Measurements from ENCODE around the gene NUTM1.

NUTM1 gene

DNA sequence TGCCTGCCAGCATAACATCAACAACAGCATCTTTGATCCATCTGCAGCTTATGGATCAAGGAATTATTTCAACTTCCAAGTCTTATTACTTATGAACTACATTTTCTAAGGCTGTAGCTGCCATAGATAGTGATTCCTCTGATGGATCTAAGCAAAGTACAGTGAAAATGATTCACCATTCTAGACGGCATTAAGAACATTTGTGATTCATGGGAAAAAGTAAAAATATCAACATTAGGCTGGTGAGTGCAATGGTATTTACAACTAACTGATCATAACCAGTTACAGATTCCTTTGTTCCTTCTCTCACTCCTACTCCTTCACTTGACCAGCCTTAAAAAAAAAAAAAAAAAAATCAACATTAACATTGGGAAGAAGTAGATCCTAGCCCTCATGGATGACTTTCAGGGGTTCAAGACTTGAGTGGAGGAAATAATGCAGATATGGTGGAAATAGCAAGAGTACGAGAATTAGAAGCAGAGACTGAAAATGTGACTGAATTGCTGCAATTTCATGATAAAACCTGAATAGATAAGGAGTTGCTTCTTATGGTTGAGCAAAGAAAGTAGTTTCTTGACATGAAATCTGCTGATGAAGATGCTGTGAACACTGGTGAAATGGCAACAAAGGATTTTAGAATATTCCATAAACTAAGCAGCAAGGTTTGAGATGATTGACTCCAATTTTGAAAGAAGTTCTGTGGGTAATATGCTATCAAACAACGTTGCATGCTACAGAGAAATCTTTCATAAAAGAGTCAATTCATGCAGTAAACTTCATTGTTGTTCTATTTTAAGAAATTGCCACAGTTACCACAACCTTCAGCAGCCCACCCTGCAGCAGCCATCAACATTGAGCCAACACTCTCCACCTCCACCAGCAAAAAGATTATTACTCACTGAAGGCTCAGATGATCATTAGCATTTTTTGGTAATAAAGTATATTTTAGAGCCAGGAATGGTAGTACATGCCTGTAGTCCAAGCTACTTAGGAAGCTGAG is 28.3 kb upstream of the NUTM1 start:
- DNase-seq, result no peak
- Histone ChIP-seq H3K36me3 (ENCODE audit: control insufficient read depth, insufficient read depth, low read length) (no peaks in the 10 kb centered on the region), H3K4me1 (ENCODE audit: control insufficient read depth, low read depth, low read length) (no peaks in the 10 kb centered on the region), H3K9ac (ENCODE audit: low read length) (no peak overlapping the region), H2BK5ac (ENCODE audit: low read length) (no peak overlapping the region), H3K23ac (ENCODE audit: low read length) (no peak overlapping the region), H3K4me2 (ENCODE audit: low read length) (no peak overlapping the region), H3K79me1 (ENCODE audit: low read length) (no peaks in the 10 kb centered on the region), H3K27ac (ENCODE audit: low read depth, low read length) (no peak overlapping the region), H3K4me3 (ENCODE audit: low read length) (no peak overlapping the region), H3K79me2 (ENCODE audit: control insufficient read depth, insufficient read depth, low read length) (no peaks in the 10 kb centered on the region), H3K18ac (ENCODE audit: low read length) (no peak overlapping the region), H4K8ac (ENCODE audit: low read depth, low read length) (no peak overlapping the region), H2BK120ac (ENCODE audit: low read depth, low read length) (no peak overlapping the region), H3K27me3 (ENCODE audit: insufficient read depth, low read length, poor library complexity) (no peaks in the 10 kb centered on the region), H2AK5ac (ENCODE audit: low read length) (no peak overlapping the region), H4K5ac (ENCODE audit: low read length) (no peak overlapping the region), H3K56ac (ENCODE audit: low read length) (no peak overlapping the region), H3K4ac (ENCODE audit: low read depth, low read length) (no peak overlapping the region), H2BK15ac (replicated peaks; ENCODE audit: low read depth) (no peak overlapping the region)
- no CpG with 5 or more reads among the region's 3 CpGs for WGBS (ENCODE audit: extremely low coverage, insufficient coverage, low lambda C conversion rate)

DNA sequence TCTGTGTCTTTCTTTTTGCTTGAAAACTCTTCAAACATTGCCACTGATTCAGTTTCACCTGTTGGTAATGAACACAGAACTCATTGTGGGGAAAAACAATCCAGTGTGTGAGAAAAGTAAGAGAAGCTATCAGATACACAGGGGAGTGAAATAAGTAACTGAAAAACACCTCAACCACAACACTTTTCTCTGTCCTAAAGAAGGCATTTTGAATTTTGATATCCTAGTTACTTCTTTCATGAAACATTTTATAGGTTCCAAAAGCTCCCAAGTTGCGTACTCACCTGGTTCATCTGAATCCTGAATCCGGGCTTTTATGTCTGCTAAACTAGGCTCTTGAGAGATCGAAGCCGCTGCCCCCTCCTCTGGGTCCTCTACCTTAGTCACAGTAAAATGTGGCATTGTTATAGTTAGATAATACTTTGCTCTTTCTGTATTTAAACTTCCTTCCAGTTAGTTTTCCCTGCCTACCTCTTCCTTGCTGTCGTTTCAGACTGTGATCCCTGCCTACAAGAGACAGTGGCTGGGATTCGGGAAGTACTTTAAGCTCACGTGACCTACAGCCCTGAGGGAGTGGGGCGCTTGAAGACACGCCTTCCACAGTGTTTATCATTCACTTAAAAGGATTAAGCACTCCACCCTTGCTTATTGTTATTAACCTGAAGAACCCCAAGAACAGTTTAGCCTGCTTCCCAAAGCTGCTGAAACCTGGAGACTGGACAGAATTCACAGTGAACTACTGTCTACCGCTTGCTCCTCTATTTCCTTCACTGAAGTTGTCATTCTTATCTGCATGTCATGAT is 24.6 kb upstream of the NUTM1 start:
- WGBS (ENCODE audit: extremely low coverage, insufficient coverage, low lambda C conversion rate), result no CpG with 5 or more reads among the region's 10 CpGs
- H3K4me2 ChIP-seq (ENCODE audit: low read length), result peak overlapping the region; percentile 58
- H4K8ac ChIP-seq (ENCODE audit: low read depth, low read length), result no peak overlapping the region
- no peak overlapping the region for H2BK120ac ChIP-seq (ENCODE audit: low read depth, low read length)
- peak overlapping the region; percentile 74 for H3K56ac ChIP-seq (ENCODE audit: low read length)
- no peak overlapping the region for H2BK5ac ChIP-seq (ENCODE audit: low read length)
- peak overlapping the region; percentile 90 for H3K18ac ChIP-seq (ENCODE audit: low read length)
- no peaks in the 10 kb centered on the region for H3K36me3 ChIP-seq (ENCODE audit: control insufficient read depth, insufficient read depth, low read length)
- H4K5ac ChIP-seq (ENCODE audit: low read length), result no peak overlapping the region
- H3K79me1 ChIP-seq (ENCODE audit: low read length), result no peaks in the 10 kb centered on the region
- no peaks in the 10 kb centered on the region for H3K27me3 ChIP-seq (ENCODE audit: insufficient read depth, low read length, poor library complexity)
- peak overlapping the region; percentile 60 for H3K9ac ChIP-seq (ENCODE audit: low read length)
- H3K4ac ChIP-seq (ENCODE audit: low read depth, low read length), result no peak overlapping the region
- H2AK5ac ChIP-seq (ENCODE audit: low read length), result no peak overlapping the region
- H3K79me2 ChIP-seq (ENCODE audit: control insufficient read depth, insufficient read depth, low read length), result no peaks in the 10 kb centered on the region
- H3K23ac ChIP-seq (ENCODE audit: low read length), result no peak overlapping the region
- no peak overlapping the region for H2BK15ac ChIP-seq (replicated peaks; ENCODE audit: low read depth)
- H3K4me1 ChIP-seq (ENCODE audit: control insufficient read depth, low read depth, low read length), result no peaks in the 10 kb centered on the region
- H3K27ac ChIP-seq (ENCODE audit: low read depth, low read length), result no peak overlapping the region
- peak overlapping the region; percentile 18 for H3K4me3 ChIP-seq (ENCODE audit: low read length)
- peak; percentile 78 for DNase-seq

DNA sequence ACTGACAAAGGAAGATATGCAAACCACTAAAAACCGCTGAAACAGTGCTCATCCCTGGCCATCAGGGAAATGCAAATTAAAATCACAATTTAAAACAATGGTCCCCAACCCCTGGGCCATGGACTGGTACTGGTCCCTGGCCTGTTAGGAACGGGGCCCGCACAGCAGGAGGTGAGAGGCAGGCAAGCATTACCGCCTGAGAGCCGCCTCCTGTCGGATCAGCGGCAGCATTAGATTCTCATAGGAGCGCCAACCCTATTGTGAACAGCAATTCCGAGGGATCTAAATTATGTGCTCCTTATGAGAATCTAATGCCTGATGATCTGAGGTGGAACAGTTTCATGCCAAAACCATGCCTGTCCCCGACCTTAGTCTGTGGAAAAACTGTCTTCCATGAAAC is 19.9 kb upstream of the NUTM1 start:
- no peak overlapping the region for H3K9ac ChIP-seq (ENCODE audit: low read length)
- no peak overlapping the region for H2BK15ac ChIP-seq (replicated peaks; ENCODE audit: low read depth)
- H3K36me3 ChIP-seq (ENCODE audit: control insufficient read depth, insufficient read depth, low read length), result no peaks in the 10 kb centered on the region
- no peak overlapping the region for H2BK5ac ChIP-seq (ENCODE audit: low read length)
- no peak for DNase-seq
- no peak overlapping the region for H2BK120ac ChIP-seq (ENCODE audit: low read depth, low read length)
- no peak overlapping the region for H3K18ac ChIP-seq (ENCODE audit: low read length)
- no peak overlapping the region for H3K27ac ChIP-seq (ENCODE audit: low read depth, low read length)
- H3K56ac ChIP-seq (ENCODE audit: low read length), result no peak overlapping the region
- no peaks in the 10 kb centered on the region for H3K79me2 ChIP-seq (ENCODE audit: control insufficient read depth, insufficient read depth, low read length)
- whole genome bisulfite sequencing (ENCODE audit: extremely low coverage, insufficient coverage, low lambda C conversion rate), result no CpG with 5 or more reads among the region's 10 CpGs
- H2AK5ac ChIP-seq (ENCODE audit: low read length), result no peak overlapping the region
- H3K4me1 ChIP-seq (ENCODE audit: control insufficient read depth, low read depth, low read length), result no peaks in the 10 kb centered on the region
- no peaks in the 10 kb centered on the region for H3K27me3 ChIP-seq (ENCODE audit: insufficient read depth, low read length, poor library complexity)
- H3K4me2 ChIP-seq (ENCODE audit: low read length), result no peak overlapping the region
- H3K4ac ChIP-seq (ENCODE audit: low read depth, low read length), result no peak overlapping the region
- H4K8ac ChIP-seq (ENCODE audit: low read depth, low read length), result no peak overlapping the region
- no peaks in the 10 kb centered on the region for H3K79me1 ChIP-seq (ENCODE audit: low read length)
- no peak overlapping the region for H3K4me3 ChIP-seq (ENCODE audit: low read length)
- H4K5ac ChIP-seq (ENCODE audit: low read length), result no peak overlapping the region
- no peak overlapping the region for H3K23ac ChIP-seq (ENCODE audit: low read length)

DNA sequence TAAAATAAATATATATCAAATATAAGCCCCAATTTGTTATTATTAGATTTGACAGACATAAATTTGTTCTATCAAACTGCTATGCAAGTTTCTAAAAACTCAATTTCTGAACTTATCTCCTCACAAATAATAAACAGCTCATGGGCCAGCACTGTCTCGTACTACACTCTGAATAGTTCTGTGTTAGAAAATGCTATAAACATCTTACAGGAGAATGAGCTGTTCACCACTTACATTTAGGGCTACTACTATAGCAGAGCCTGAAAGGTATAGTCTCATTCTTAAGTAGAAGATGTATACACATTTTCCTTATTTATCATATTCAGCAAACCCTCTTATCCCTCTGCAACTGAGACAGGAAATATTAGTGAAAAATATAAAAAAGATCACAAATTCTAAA is 18.2 kb upstream of the NUTM1 start:
- no peak overlapping the region for H4K5ac ChIP-seq (ENCODE audit: low read length)
- H2BK15ac ChIP-seq (replicated peaks; ENCODE audit: low read depth), result no peak overlapping the region
- H3K79me2 ChIP-seq (ENCODE audit: control insufficient read depth, insufficient read depth, low read length), result no peaks in the 10 kb centered on the region
- no peak overlapping the region for H2BK5ac ChIP-seq (ENCODE audit: low read length)
- H3K4me3 ChIP-seq (ENCODE audit: low read length), result no peak overlapping the region
- H2AK5ac ChIP-seq (ENCODE audit: low read length), result no peak overlapping the region
- H3K79me1 ChIP-seq (ENCODE audit: low read length), result no peaks in the 10 kb centered on the region
- no peaks in the 10 kb centered on the region for H3K36me3 ChIP-seq (ENCODE audit: control insufficient read depth, insufficient read depth, low read length)
- no peak overlapping the region for H3K56ac ChIP-seq (ENCODE audit: low read length)
- no peak overlapping the region for H3K23ac ChIP-seq (ENCODE audit: low read length)
- H2BK120ac ChIP-seq (ENCODE audit: low read depth, low read length), result no peak overlapping the region
- H3K4ac ChIP-seq (ENCODE audit: low read depth, low read length), result no peak overlapping the region
- WGBS (ENCODE audit: extremely low coverage, insufficient coverage, low lambda C conversion rate), result no CpG with 5 or more reads among the region's 1 CpG
- H3K4me2 ChIP-seq (ENCODE audit: low read length), result no peak overlapping the region
- no peaks in the 10 kb centered on the region for H3K27me3 ChIP-seq (ENCODE audit: insufficient read depth, low read length, poor library complexity)
- no peak for DNase-seq
- no peaks in the 10 kb centered on the region for H3K4me1 ChIP-seq (ENCODE audit: control insufficient read depth, low read depth, low read length)
- no peak overlapping the region for H4K8ac ChIP-seq (ENCODE audit: low read depth, low read length)
- H3K9ac ChIP-seq (ENCODE audit: low read length), result no peak overlapping the region
- no peak overlapping the region for H3K27ac ChIP-seq (ENCODE audit: low read depth, low read length)
- no peak overlapping the region for H3K18ac ChIP-seq (ENCODE audit: low read length)

DNA sequence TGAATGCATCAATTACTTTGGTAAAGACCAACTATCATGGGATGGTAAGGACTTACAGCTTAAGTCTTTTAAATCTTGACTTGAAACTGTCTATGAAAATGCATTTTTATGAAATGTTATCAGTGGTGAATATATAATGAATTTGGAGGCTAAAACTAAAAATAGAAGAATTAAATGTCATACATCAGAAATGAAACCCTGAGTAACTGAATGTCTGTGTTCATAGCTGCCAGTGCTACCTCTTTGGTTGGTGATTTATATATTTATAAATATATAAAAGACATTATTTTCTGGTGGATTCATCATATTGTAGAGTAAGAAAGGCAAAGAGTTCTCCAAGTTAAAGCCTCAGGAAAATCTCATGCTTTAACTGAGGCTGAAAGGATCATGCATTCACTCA is 17.7 kb upstream of the NUTM1 start:
- DNase-seq, result no peak
- no peak overlapping the region for H3K4me2 ChIP-seq (ENCODE audit: low read length)
- H3K56ac ChIP-seq (ENCODE audit: low read length), result no peak overlapping the region
- H3K18ac ChIP-seq (ENCODE audit: low read length), result no peak overlapping the region
- no peak overlapping the region for H3K4me3 ChIP-seq (ENCODE audit: low read length)
- no peak overlapping the region for H2AK5ac ChIP-seq (ENCODE audit: low read length)
- no peaks in the 10 kb centered on the region for H3K4me1 ChIP-seq (ENCODE audit: control insufficient read depth, low read depth, low read length)
- H2BK120ac ChIP-seq (ENCODE audit: low read depth, low read length), result no peak overlapping the region
- no peak overlapping the region for H3K27ac ChIP-seq (ENCODE audit: low read depth, low read length)
- H2BK5ac ChIP-seq (ENCODE audit: low read length), result no peak overlapping the region
- H2BK15ac ChIP-seq (replicated peaks; ENCODE audit: low read depth), result no peak overlapping the region
- H3K9ac ChIP-seq (ENCODE audit: low read length), result no peak overlapping the region
- H3K79me2 ChIP-seq (ENCODE audit: control insufficient read depth, insufficient read depth, low read length), result no peaks in the 10 kb centered on the region
- H3K79me1 ChIP-seq (ENCODE audit: low read length), result no peaks in the 10 kb centered on the region
- no peaks in the 10 kb centered on the region for H3K27me3 ChIP-seq (ENCODE audit: insufficient read depth, low read length, poor library complexity)
- no peaks in the 10 kb centered on the region for H3K36me3 ChIP-seq (ENCODE audit: control insufficient read depth, insufficient read depth, low read length)
- no peak overlapping the region for H3K23ac ChIP-seq (ENCODE audit: low read length)
- no peak overlapping the region for H4K8ac ChIP-seq (ENCODE audit: low read depth, low read length)
- H3K4ac ChIP-seq (ENCODE audit: low read depth, low read length), result no peak overlapping the region
- H4K5ac ChIP-seq (ENCODE audit: low read length), result no peak overlapping the region

All from mesendoderm (in vitro differentiated cells).